Neural crest cell (in vitro differentiated cells): Measurements from ENCODE around the gene CNOT11. TPM values are rescaled to one million over a fixed set of nuclear protein-coding genes. Genes with fewer than 3 reads are reported as not detected.
A peak's percentile ranks its signal among the peaks of the same experiment; 100 is the strongest.

Source experiments
- DNase-seq: peaks from one replicate; pipeline ENCODE4 v3.0.0; 2021; ENCODE audit warnings: low read depth, mixed read lengths, low spot score
- H3K27ac Mint-ChIP-seq: one replicate; pipeline ENCODE4 v1.8.0; 2021; ENCODE audit warnings: mild to moderate bottlenecking, mixed read lengths; ENCODE audit not compliant: unreplicated experiment
- H3K27me3 Mint-ChIP-seq: 2 replicates; pipeline ENCODE4 v1.8.0; 2021; ENCODE audit warnings: low read depth, mild to moderate bottlenecking, mixed read lengths
- H3K36me3 Mint-ChIP-seq: 2 replicates; pipeline ENCODE4 v1.8.0; 2021; ENCODE audit warnings: low read depth, mild to moderate bottlenecking, mixed read lengths
- H3K4me1 Mint-ChIP-seq: 2 replicates; pipeline ENCODE4 v1.8.0; 2021; ENCODE audit warnings: mixed read lengths
- H3K4me3 Mint-ChIP-seq: one replicate; pipeline ENCODE4 v1.8.0; 2021; ENCODE audit warnings: mild to moderate bottlenecking, mixed read lengths
- H3K9me3 Mint-ChIP-seq: 2 replicates; pipeline ENCODE4 v1.8.0; 2021; ENCODE audit warnings: mixed read lengths
- total RNA-seq: library from RNA; stranded (reverse); gene quantifications from 2 replicates; pipeline ENCODE4 v1.2.1, GENCODE V29; 2021
- TF ChIP-seq, protein P1 (sequence below): fragments of 200-600 bp; sonication (generic); conservative IDR thresholded peaks from 2 replicates; pipeline ENCODE4 v1.5.0; 2021; ENCODE audit warnings: antibody characterized with exemption, mild to moderate bottlenecking

CNOT11 gene
- total RNA-seq, 1 donor from 2014 or later = 48.2 TPM

DNA sequence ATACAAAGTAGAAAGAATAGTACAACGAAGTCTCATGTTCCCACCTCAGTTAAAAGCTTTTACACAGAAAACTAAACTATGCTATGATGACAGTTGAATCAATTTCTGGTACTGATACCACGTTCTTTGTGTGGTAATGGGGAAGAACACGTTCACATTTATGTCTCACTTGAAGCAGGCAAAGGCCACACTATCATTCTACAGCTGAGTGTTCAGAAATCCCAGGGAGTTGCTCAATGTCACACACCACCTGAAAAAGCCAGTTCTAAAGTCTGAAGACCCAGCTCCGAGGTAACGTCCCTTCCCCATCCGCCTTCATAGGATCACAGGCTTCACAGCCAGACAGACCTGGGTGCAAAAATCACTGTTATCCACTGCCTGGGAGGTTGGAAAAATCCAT is 46.9 kb downstream of the CNOT11 start:
- Mint-ChIP-seq H3K36me3 (peaks cover 3% of the 10 kb centered on the region), H3K9me3 (no peaks in the 10 kb centered on the region), H3K4me1 (peaks cover 3% of the 10 kb centered on the region), H3K27ac (no peak overlapping the region), H3K27me3 (no peaks in the 10 kb centered on the region), H3K4me3 (no peak overlapping the region)
- TF ChIP-seq, protein P1, sequence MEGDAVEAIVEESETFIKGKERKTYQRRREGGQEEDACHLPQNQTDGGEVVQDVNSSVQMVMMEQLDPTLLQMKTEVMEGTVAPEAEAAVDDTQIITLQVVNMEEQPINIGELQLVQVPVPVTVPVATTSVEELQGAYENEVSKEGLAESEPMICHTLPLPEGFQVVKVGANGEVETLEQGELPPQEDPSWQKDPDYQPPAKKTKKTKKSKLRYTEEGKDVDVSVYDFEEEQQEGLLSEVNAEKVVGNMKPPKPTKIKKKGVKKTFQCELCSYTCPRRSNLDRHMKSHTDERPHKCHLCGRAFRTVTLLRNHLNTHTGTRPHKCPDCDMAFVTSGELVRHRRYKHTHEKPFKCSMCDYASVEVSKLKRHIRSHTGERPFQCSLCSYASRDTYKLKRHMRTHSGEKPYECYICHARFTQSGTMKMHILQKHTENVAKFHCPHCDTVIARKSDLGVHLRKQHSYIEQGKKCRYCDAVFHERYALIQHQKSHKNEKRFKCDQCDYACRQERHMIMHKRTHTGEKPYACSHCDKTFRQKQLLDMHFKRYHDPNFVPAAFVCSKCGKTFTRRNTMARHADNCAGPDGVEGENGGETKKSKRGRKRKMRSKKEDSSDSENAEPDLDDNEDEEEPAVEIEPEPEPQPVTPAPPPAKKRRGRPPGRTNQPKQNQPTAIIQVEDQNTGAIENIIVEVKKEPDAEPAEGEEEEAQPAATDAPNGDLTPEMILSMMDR = no peak
- DNase-seq = no peak

DNA sequence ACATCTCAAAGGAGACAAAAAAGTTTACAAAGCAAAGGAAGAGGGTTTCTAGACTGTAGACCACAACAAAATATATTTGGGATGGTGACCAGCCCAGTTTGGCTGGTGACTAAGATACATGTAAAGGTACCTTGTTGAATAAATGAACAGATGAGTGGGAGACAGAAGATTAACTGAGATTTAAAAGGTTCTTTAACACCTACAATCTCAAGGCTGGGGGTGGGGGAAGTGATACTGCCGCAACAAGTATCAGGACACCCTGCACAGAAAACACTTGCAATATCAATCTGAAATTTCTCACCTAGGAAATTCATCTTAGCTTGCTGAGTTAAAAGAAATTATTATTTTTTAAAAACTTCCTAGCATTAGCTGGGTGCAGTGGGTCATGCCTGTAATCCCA is 47.5 kb downstream of the CNOT11 start:
- Mint-ChIP-seq H3K9me3 (no peaks in the 10 kb centered on the region), H3K27ac (no peak overlapping the region), H3K4me3 (no peak overlapping the region), H3K36me3 (peaks cover 3% of the 10 kb centered on the region), H3K27me3 (no peaks in the 10 kb centered on the region), H3K4me1 (peaks cover 5% of the 10 kb centered on the region)
- TF ChIP-seq, protein P1 = no peak
- no peak for DNase-seq

DNA sequence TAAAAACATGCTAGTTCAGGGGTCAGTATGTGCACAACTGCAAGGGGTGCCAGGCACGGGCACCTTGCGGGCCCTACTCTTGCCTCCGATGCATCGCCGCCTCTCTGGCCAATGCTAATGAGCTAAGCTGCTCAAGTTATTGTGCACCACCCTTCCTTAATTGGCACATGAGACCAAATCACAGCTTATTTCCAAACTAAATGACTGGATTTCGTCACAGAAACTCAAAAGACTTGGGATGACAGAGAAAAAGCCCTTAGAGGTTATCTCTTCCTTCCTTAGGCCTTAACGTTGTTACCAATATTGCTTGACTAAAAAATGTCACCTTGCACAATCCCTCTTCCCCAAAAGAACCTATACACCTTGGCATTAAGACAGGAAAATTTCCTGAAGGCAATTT is 48.1 kb downstream of the CNOT11 start:
- Mint-ChIP-seq H3K36me3 (peaks cover 3% of the 10 kb centered on the region), H3K4me1 (peaks cover 11% of the 10 kb centered on the region)

DNA sequence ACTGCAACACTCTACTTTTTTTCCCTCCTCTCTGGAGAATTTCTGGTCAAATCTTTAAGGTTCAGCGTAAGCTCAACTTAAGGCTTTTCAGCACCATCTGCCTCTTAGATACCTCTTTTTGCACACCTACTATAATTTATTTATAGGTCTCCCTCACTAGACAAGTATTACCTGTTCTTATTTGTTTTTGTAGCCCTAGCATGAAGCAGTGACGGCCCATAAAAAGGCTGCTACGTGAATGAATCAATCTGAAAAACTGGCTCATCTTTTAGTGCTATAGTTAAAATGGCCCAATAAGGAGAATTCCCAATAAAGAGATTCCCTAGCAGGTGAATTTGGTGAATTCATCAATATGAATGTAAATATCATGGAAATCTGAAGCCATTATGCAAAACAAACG is 49.3 kb downstream of the CNOT11 start:
- TF ChIP-seq, protein P1 = no peak
- Mint-ChIP-seq H3K27me3 (no peaks in the 10 kb centered on the region), H3K4me3 (no peak overlapping the region), H3K9me3 (no peaks in the 10 kb centered on the region), H3K4me1 (peaks cover 23% of the 10 kb centered on the region), H3K27ac (no peak overlapping the region), H3K36me3 (peaks cover 9% of the 10 kb centered on the region)
- no peak for DNase-seq

More for the DNA sequence above, 48.1 kb downstream of the CNOT11 start:
- Mint-ChIP-seq H3K27ac (no peak overlapping the region), H3K27me3 (no peaks in the 10 kb centered on the region), H3K4me3 (no peak overlapping the region), H3K9me3 (no peaks in the 10 kb centered on the region)
- no peak for DNase-seq
- TF ChIP-seq, protein P1 = no peak

DNA sequence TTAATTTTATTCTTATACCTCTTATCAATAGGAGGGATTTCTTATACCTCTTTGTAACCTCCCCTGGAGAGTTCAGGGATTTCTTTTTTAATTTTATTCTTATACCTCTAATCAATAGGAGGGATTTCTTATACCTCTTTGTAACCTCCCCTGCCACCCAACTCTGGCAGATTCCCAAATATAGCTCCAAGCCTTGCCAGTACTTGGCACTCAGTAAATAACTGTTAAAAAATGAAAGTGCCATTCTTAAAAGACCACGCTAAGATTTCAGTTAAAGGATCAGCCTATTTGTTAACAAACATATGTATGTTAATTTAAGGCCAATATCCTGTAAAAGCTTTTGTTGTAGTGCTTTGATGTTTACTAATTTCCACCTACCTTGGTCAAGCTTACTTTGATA is 51.0 kb downstream of the CNOT11 start:
- TF ChIP-seq, protein P1 = no peak
- no peak for DNase-seq
- H3K4me3 Mint-ChIP-seq = no peak overlapping the region
- H3K4me1 Mint-ChIP-seq = peaks cover 32% of the 10 kb centered on the region
- peaks cover 9% of the 10 kb centered on the region for H3K36me3 Mint-ChIP-seq
- H3K9me3 Mint-ChIP-seq = no peaks in the 10 kb centered on the region
- H3K27me3 Mint-ChIP-seq = no peaks in the 10 kb centered on the region
- H3K27ac Mint-ChIP-seq = no peak overlapping the region

DNA sequence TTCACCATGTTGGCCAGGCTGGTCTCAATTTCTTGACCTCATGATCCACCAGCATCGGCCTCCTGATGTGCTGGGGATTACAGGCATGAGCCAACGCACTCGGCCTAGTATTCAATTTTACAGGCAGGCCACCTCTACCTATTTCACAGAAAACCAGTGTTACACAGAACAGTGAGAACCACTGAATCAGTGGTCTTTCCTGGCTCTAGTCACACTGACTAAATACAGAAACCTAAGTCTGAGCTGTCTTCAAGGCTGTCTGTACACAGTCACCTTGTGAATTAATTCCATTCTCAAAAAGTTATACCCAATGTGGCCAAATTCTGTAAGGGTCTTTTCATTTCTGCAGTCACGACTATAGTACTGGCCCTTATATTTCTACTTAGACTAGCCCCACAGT is 52.3 kb downstream of the CNOT11 start:
- Mint-ChIP-seq H3K9me3 (no peaks in the 10 kb centered on the region), H3K27ac (no peak overlapping the region), H3K4me3 (peak overlapping the region; percentile 52), H3K27me3 (no peaks in the 10 kb centered on the region), H3K36me3 (peaks cover 9% of the 10 kb centered on the region), H3K4me1 (peaks cover 36% of the 10 kb centered on the region)
- TF ChIP-seq, protein P1 = no peak
- DNase-seq = no peak
